ENCODE data around the gene CCR7. TPM values are rescaled to one million over a fixed set of nuclear protein-coding genes. Genes with fewer than 3 reads are reported as not detected.
A peak's percentile ranks its signal among the peaks of the same experiment; 100 is the strongest.

The CCR7 gene
- total and polyA plus RNA-seq, 7 experiments from 2014 or later, result 153 to 2,301 (median 633) TPM

DNA sequence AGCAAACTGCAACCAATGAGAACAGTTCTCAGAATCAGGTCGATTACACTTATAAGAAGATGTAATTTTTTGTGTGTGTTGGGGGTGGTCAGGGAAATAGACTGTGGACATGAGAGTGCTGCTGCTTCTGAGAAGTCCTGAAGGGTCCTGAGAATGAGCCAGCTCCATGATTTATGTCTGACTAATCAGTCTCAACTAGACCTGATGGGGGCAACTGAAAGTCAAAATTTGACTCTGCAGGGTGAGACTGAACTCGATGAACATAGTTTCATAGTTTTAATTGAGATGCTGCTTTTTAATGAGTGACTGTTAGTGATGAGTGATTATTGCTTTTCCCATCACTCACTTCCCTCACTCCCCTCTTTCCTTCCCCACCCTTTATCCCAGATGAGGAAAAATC is 45.1 kb upstream of the CCR7 start:
- peak overlapping the region; percentile 44 to 77 (median 54) for H3K4me3 Mint-ChIP-seq
- peak overlapping the region; percentile 94 for H3K27ac ChIP-seq (ENCODE audit: low read depth, low read length)

DNA sequence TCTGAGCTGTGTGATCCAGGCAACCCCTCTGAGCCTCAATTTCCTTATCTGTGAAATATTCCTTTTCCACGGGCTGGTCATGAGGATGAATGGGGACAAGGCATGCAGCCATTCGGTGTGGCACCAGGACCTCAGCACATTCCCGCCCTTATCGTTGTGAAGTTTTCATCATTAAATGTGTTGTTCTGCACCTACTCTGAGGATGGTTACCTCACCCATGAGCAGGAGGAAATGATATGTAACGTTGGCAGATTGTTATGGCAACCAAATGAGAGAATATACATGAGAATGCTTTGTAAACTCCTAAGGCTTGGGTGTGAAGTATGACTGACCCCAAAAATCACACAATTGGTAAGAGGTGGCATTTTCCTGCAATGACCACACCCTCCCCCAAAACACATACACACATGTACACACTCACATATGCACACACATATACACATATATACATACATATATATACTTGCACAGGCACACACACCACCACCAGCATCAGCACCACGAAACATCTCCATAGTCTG is 42.8 kb upstream of the CCR7 start:
- Mint-ChIP-seq H3K27ac (peak overlapping the region; percentile 90 to 100 (median 99)), H3K27me3 (no peaks in the 10 kb centered on the region)

More for the DNA sequence above, 45.1 kb upstream of the CCR7 start:
- Histone ChIP-seq H3K9me3 (ENCODE audit: control insufficient read depth in 2 of 3, low read length in 3 of 3) (no peaks in the 10 kb centered on the region), H3K36me3 (ENCODE audit: control insufficient read depth in 2 of 3, insufficient read depth in 3 of 3, low read length in 3 of 3) (no peaks in the 10 kb centered on the region), H3K27me3 (ENCODE audit: control insufficient read depth in 2 of 2, insufficient read depth in 2 of 2, low read length in 2 of 2) (no peaks in the 10 kb centered on the region), H3K4me1 (ENCODE audit: control insufficient read depth in 2 of 2, insufficient read depth in 2 of 2, low read length in 2 of 2) (peaks cover 77 to 98% of the 10 kb centered on the region in 2 donors), H3K4me3 (ENCODE audit: low read length) (no peak overlapping the region)
- no peak for ATAC-seq
- peak overlapping the region; percentile 79 to 100 (median 99) for H3K27ac Mint-ChIP-seq
- CTCF ChIA-PET, result interaction anchor here (0.8 to 16.4 kb wide), 2 partner anchors 30 to 52 kb away, joined by 3 to 425 read pairs; partner anchors contain the start of gene CCR7
- H3K36me3 Mint-ChIP-seq, result peaks cover 0 to under 1% (median 0%) of the 10 kb centered on the region in 5 donors
- peaks cover 41 to 100% (median 92%) of the 10 kb centered on the region in 7 donors for H3K4me1 Mint-ChIP-seq
- no peaks in the 10 kb centered on the region for H3K9me3 Mint-ChIP-seq
- no peak for DNase-seq
- intact Hi-C loops (cut with micrococcal nuclease), result no loop called here
- POLR2A ChIA-PET, result interaction anchor here (0.7 to 29.4 kb wide), 9 partner anchors 6 to 509 kb away, joined by 3 to 2132 read pairs (median 4); partner anchors contain the start of genes CCR7 and SMARCE1
- no peaks in the 10 kb centered on the region for H3K27me3 Mint-ChIP-seq

DNA sequence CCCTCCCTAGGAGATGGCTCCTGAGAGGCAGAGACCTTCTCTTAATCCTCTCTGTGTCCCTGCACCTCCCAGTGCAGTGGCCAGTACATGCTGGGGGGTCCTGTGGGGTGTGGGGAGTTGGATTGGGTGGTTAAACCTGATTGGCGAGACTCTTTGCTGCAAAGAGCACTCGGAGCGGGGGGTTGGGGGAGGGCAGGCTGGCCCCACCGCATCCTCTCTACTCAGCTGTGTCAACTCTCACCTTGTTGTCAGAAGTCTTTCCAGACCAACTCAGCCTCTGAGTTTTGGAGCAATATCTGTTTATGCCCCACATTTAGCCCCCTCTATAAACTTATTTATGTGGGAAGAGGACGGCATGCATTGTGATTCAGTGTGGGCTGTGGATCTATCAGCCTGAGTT is 42.4 kb upstream of the CCR7 start:
- intact Hi-C loops (cut with micrococcal nuclease), result loop anchor here (1.0 to 10.0 kb wide), 6 partner anchors 8 to 503 kb away; partner anchors contain the start of genes CCR7 (in 1 of the 2) and NR1D1 (in 1 of the 2)
- peak overlapping the region; percentile 64 to 88 (median 78) for H3K4me3 Mint-ChIP-seq
- ChIA-PET CTCF (interaction anchor here (1.2 to 16.4 kb wide), 3 partner anchors 10 to 285 kb away, joined by 3 to 425 read pairs (median 4); partner anchors contain the start of gene CCR7), POLR2A (interaction anchor here (0.7 to 29.4 kb wide), 10 partner anchors 6 to 181 kb away, joined by 3 to 2132 read pairs (median 46); partner anchors contain the start of genes CCR7 and SMARCE1)
- H3K27ac Mint-ChIP-seq, result peak overlapping the region; percentile 90 to 100 (median 99)
- no peaks in the 10 kb centered on the region for H3K27me3 ChIP-seq (ENCODE audit: control insufficient read depth in 2 of 2, insufficient read depth in 2 of 2, low read length in 2 of 2)
- peaks cover 47 to 100% (median 94%) of the 10 kb centered on the region in 7 donors for H3K4me1 Mint-ChIP-seq
- peaks cover 83 to 98% of the 10 kb centered on the region in 2 donors for H3K4me1 ChIP-seq (ENCODE audit: control insufficient read depth in 2 of 2, insufficient read depth in 2 of 2, low read length in 2 of 2)
- no peaks in the 10 kb centered on the region for H3K36me3 ChIP-seq (ENCODE audit: control insufficient read depth in 2 of 3, insufficient read depth in 3 of 3, low read length in 3 of 3)
- DNase-seq, result peak in 8 of 9 donors; percentile 45 to 81 (median 77)
- H3K27me3 Mint-ChIP-seq, result no peaks in the 10 kb centered on the region
- peaks cover 0 to 11% (median 0%) of the 10 kb centered on the region in 5 donors for H3K36me3 Mint-ChIP-seq
- ATAC-seq, result peak; percentile 58
- H3K4me3 ChIP-seq (ENCODE audit: low read length), result peak overlapping the region; percentile 62
- peak overlapping the region; percentile 94 for H3K27ac ChIP-seq (ENCODE audit: low read depth, low read length)
- H3K9me3 Mint-ChIP-seq, result no peaks in the 10 kb centered on the region
- H3K9me3 ChIP-seq (ENCODE audit: control insufficient read depth in 2 of 3, low read length in 3 of 3), result no peaks in the 10 kb centered on the region

More for the DNA sequence above, 42.8 kb upstream of the CCR7 start:
- H3K36me3 Mint-ChIP-seq, result peaks cover 0 to 10% (median 0%) of the 10 kb centered on the region in 5 donors
- H3K4me1 Mint-ChIP-seq, result peaks cover 43 to 100% (median 94%) of the 10 kb centered on the region in 7 donors
- no peaks in the 10 kb centered on the region for H3K9me3 Mint-ChIP-seq
- ChIA-PET CTCF (interaction anchor here (1.2 to 16.4 kb wide), 3 partner anchors 10 to 286 kb away, joined by 3 to 425 read pairs (median 4); partner anchors contain the start of gene CCR7), POLR2A (interaction anchor here (1.0 to 29.4 kb wide), 7 partner anchors 11 to 181 kb away, joined by 5 to 2132 read pairs (median 63); partner anchors contain the start of genes CCR7 and SMARCE1)
- peak overlapping the region; percentile 94 for H3K27ac ChIP-seq (ENCODE audit: low read depth, low read length)
- peak; percentile 80 for ATAC-seq
- H3K4me1 ChIP-seq (ENCODE audit: control insufficient read depth in 2 of 2, insufficient read depth in 2 of 2, low read length in 2 of 2), result peaks cover 83 to 98% of the 10 kb centered on the region in 2 donors
- intact Hi-C loops (cut with micrococcal nuclease), result loop anchor here (1.0 to 10.0 kb wide), 5 partner anchors 10 to 503 kb away; partner anchors contain the start of genes CCR7 (in 1 of the 2) and NR1D1 (in 1 of the 2)
- no peaks in the 10 kb centered on the region for H3K27me3 ChIP-seq (ENCODE audit: control insufficient read depth in 2 of 2, insufficient read depth in 2 of 2, low read length in 2 of 2)
- H3K9me3 ChIP-seq (ENCODE audit: control insufficient read depth in 2 of 3, low read length in 3 of 3), result no peaks in the 10 kb centered on the region
- no peaks in the 10 kb centered on the region for H3K36me3 ChIP-seq (ENCODE audit: control insufficient read depth in 2 of 3, insufficient read depth in 3 of 3, low read length in 3 of 3)
- peak overlapping the region; percentile 62 for H3K4me3 ChIP-seq (ENCODE audit: low read length)
- DNase-seq, result peak in 8 of 9 donors; percentile 39 to 90 (median 85)
- peak overlapping the region; percentile 64 to 88 (median 78) for H3K4me3 Mint-ChIP-seq

GRCh38 chr17:40606548-40607353 is 41.5 kb upstream of the CCR7 start:
- H3K4me1 Mint-ChIP-seq, result peaks cover 50 to 100% (median 96%) of the 10 kb centered on the region in 7 donors

GRCh38 chr17:40605306-40605705 is 40.0 kb upstream of the CCR7 start:
- H3K4me1 ChIP-seq (ENCODE audit: control insufficient read depth in 2 of 2, insufficient read depth in 2 of 2, low read length in 2 of 2), result peaks cover 84 to 99% of the 10 kb centered on the region in 2 donors
- H3K4me3 ChIP-seq (ENCODE audit: low read length), result peak overlapping the region; percentile 33
- Mint-ChIP-seq H3K27ac (peak overlapping the region; percentile 95 to 100 (median 99)), H3K36me3 (peaks cover 0 to 17% (median 0%) of the 10 kb centered on the region in 5 donors), H3K9me3 (no peaks in the 10 kb centered on the region), H3K4me3 (peak overlapping the region; percentile 73 to 87 (median 78)), H3K27me3 (no peaks in the 10 kb centered on the region), H3K4me1 (peaks cover 50 to 100% (median 96%) of the 10 kb centered on the region in 7 donors)
- H3K36me3 ChIP-seq (ENCODE audit: control insufficient read depth in 2 of 3, insufficient read depth in 3 of 3, low read length in 3 of 3), result no peaks in the 10 kb centered on the region
- ChIA-PET POLR2A (interaction anchor here (1.9 to 29.4 kb wide), 7 partner anchors 8 to 50 kb away, joined by 5 to 2132 read pairs (median 157); partner anchors contain the start of gene CCR7), CTCF (interaction anchor here (1.1 to 4.8 kb wide), 5 partner anchors 10 to 43 kb away, joined by 3 to 75 read pairs (median 20); partner anchors contain the start of gene CCR7)
- DNase-seq (peak; percentile 31 to 85 (median 77)), ATAC-seq (peak; percentile 39)
- peak overlapping the region; percentile 94 for H3K27ac ChIP-seq (ENCODE audit: low read depth, low read length)
- H3K27me3 ChIP-seq (ENCODE audit: control insufficient read depth in 2 of 2, insufficient read depth in 2 of 2, low read length in 2 of 2), result no peaks in the 10 kb centered on the region
- no peaks in the 10 kb centered on the region for H3K9me3 ChIP-seq (ENCODE audit: control insufficient read depth in 2 of 3, low read length in 3 of 3)
- intact Hi-C loops (cut with micrococcal nuclease), result loop anchor here in 1 of 2 donors (10.0 kb wide), 1 partner anchor 501 kb away; the partner anchor contains the start of gene NR1D1

More at GRCh38 chr17:40606548-40607353, 41.5 kb upstream of the CCR7 start:
- Mint-ChIP-seq H3K36me3 (peaks cover 0 to 13% (median 0%) of the 10 kb centered on the region in 5 donors), H3K9me3 (no peaks in the 10 kb centered on the region), H3K27ac (peak overlapping the region; percentile 95 to 100 (median 99)), H3K27me3 (no peaks in the 10 kb centered on the region), H3K4me3 (peak overlapping the region; percentile 76 to 88 (median 78))
- Histone ChIP-seq H3K27ac (ENCODE audit: low read depth, low read length) (peak overlapping the region; percentile 94), H3K36me3 (ENCODE audit: control insufficient read depth in 2 of 3, insufficient read depth in 3 of 3, low read length in 3 of 3) (no peaks in the 10 kb centered on the region), H3K4me1 (ENCODE audit: control insufficient read depth in 2 of 2, insufficient read depth in 2 of 2, low read length in 2 of 2) (peaks cover 84 to 99% of the 10 kb centered on the region in 2 donors), H3K4me3 (ENCODE audit: low read length) (peak overlapping the region; percentile 62), H3K9me3 (ENCODE audit: control insufficient read depth in 2 of 3, low read length in 3 of 3) (no peaks in the 10 kb centered on the region), H3K27me3 (ENCODE audit: control insufficient read depth in 2 of 2, insufficient read depth in 2 of 2, low read length in 2 of 2) (no peaks in the 10 kb centered on the region)
- ChIA-PET POLR2A (interaction anchor here (0.6 to 29.4 kb wide), 12 partner anchors 7 to 917 kb away, joined by 3 to 2132 read pairs (median 16); partner anchors contain the start of genes CCR7 and SMARCE1), CTCF (interaction anchor here (1.2 to 16.4 kb wide), 3 partner anchors 9 to 284 kb away, joined by 3 to 425 read pairs (median 4); partner anchors contain the start of gene CCR7)
- ATAC-seq (no peak), DNase-seq (no peak)
- intact Hi-C loops (cut with micrococcal nuclease), result loop anchor here (1.0 to 10.0 kb wide), 2 partner anchors 9 to 502 kb away; partner anchors contain the start of gene NR1D1 (in 1 of the 2)
